SKM-1 (cell line): ENCODE results near the gene FOLR2.
"Not testable (repeated sequence)": the region's sequence is repeated elsewhere in the genome, so short reads cannot be mapped to it uniquely, and the experiment has no call there.

Source experiments
- DNase-seq: peaks from one replicate; lab custom pipeline; 2025; ENCODE audit not compliant: unreplicated experiment; lab: John Stamatoyannopoulos, UW

FOLR2 gene

GRCh38 chr11:72240461-72241290 is 24.1 kb downstream of the FOLR2 start:
- DNase-seq: no peak

GRCh38 chr11:72241291-72241781 is 24.7 kb downstream of the FOLR2 start:
- no peak for DNase-seq

- no peak for DNase-seq
Measured at GRCh38 chr11:72242141-72242540, 25.5 kb downstream of the FOLR2 start.

- DNase-seq: no peak
Measured at GRCh38 chr11:72243173-72244059, 26.8 kb downstream of the FOLR2 start.

GRCh38 chr11:72244060-72244360 is 27.4 kb downstream of the FOLR2 start, which contains the start of gene PHOX2A:
Gene PHOX2A (minus strand): TSS chr11:72244176. CDS start chr11:72244004, 172 bp downstream.
- no peak for DNase-seq

GRCh38 chr11:72244361-72245262 is 28.0 kb downstream of the FOLR2 start:
- no peak for DNase-seq

GRCh38 chr11:72245263-72245816 is 28.7 kb downstream of the FOLR2 start:
- DNase-seq: no peak

GRCh38 chr11:72247584-72247983 is 31.0 kb downstream of the FOLR2 start:
- no peak for DNase-seq

GRCh38 chr11:72249961-72250360 is 33.4 kb downstream of the FOLR2 start:
- DNase-seq: no peak

- DNase-seq: no peak
Measured at GRCh38 chr11:72250661-72251464, 34.3 kb downstream of the FOLR2 start.

GRCh38 chr11:72251614-72252013 is 35.0 kb downstream of the FOLR2 start:
- DNase-seq: no peak

GRCh38 chr11:72253392-72253791 is 36.8 kb downstream of the FOLR2 start:
- no peak for DNase-seq

GRCh38 chr11:72254299-72254993 is 37.9 kb downstream of the FOLR2 start:
- DNase-seq: no peak

GRCh38 chr11:72257570-72257969 is 41.0 kb downstream of the FOLR2 start:
- DNase-seq: no peak

- DNase-seq: no peak
Measured at GRCh38 chr11:72259490-72259889, 42.9 kb downstream of the FOLR2 start.

- DNase-seq: no peak
Measured at GRCh38 chr11:72260574-72260973, 44.0 kb downstream of the FOLR2 start.

- DNase-seq: no peak
Measured at GRCh38 chr11:72263361-72263760, 46.8 kb downstream of the FOLR2 start.

GRCh38 chr11:72265951-72266350 is 49.4 kb downstream of the FOLR2 start:
- no peak for DNase-seq

GRCh38 chr11:72266960-72267359 is 50.4 kb downstream of the FOLR2 start:
- not testable (repeated sequence) for DNase-seq
